Amygdala (tissue), 56 donors: ENCODE measurements around the gene UTP4.

Experiments used
- DNase-seq, 56 donors: peaks; one replicate each; lab custom pipeline; 2025; lab: John Stamatoyannopoulos, UW

Gene UTP4

DNA sequence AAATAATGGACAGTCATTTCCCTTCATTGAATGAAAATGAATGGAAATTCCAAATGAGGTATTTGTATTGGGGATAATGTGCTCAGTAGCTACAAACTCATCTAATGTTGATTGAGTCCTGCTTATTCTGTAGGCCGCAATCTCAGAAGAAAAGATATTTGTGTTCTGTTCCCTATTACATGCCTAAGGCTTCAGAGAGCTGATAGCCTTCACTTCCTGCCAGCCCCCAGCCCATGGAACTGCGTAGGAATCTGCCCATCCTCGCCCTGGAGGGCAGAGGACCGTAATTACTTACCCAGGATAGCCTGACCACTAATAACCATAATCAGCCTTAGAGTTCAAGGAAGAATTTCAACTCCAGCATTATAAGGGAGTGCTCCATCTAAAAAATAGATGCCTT, 36.6 kb downstream of the UTP4 start:
- no peak for DNase-seq

DNA sequence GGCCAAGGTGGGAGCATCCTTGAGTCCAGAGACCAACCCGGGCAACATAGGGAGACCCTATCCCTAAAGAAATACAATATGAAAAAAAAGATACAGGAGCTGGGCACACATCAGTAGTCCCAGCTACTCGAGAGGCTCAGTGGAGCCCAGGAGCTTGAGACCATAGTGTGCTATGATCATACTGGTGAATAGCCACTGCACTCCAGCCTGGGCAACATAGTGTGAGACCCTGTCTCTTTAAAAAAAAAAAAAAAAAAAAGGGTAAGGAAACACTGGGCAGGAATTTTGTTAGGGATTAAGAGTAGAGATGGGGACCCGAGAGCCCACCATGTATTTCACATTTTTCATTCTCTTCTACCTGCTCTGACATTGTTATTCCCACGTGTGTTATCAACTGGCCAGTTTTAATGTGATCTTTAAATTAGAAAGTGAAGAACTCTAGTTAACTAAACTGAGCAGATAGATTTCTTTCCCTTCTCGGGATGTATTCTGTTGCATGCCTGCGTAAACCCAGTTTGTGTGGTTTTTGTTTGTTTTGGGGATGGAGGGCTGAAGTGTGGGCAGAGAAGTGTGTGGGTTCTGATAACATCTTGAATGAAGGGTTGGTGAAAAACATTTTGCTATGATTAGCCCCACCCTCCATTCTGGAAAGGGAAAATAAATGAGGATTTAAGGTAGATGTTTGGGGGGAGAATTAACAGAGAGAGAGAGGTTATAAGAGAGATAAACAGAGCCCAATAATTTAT, 37.3 kb downstream of the UTP4 start:
- no peak for DNase-seq

DNA sequence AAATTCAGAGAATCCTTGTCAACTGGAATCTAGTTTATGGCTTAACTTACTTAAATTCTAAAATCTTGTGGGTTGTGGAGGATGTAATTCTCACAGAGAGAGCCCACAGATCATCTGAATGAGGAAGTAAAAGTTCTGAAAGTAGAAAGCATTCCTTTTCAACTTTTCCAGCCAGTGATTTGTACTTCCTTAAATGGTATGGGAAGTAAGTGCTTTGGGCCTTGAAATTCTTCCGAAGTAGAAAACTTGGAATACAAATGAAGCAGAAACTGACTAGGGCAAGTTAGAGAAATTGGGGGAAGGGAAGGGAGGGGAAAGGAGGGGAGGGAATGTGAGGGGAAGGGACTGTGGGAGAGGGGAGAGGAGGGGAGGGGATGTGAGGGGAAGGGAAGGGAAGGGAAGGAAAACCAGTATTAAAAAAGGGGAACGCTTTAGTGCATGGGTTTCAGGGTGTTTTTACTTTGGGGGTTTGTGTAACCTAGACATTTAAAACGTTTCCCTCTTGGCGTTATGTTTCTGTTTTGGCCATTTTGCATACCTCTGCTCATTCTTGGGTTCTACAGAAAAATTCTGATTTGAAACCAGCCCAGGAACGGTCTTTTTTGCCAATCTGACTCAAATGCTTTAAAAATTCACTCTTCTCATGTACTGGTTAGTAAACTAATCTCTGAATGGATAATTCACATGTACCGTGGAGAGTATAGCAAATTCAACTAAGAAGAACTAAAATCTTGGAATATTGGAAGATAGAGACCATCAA, 39.1 kb downstream of the UTP4 start:
- DNase-seq, result no peak

DNA sequence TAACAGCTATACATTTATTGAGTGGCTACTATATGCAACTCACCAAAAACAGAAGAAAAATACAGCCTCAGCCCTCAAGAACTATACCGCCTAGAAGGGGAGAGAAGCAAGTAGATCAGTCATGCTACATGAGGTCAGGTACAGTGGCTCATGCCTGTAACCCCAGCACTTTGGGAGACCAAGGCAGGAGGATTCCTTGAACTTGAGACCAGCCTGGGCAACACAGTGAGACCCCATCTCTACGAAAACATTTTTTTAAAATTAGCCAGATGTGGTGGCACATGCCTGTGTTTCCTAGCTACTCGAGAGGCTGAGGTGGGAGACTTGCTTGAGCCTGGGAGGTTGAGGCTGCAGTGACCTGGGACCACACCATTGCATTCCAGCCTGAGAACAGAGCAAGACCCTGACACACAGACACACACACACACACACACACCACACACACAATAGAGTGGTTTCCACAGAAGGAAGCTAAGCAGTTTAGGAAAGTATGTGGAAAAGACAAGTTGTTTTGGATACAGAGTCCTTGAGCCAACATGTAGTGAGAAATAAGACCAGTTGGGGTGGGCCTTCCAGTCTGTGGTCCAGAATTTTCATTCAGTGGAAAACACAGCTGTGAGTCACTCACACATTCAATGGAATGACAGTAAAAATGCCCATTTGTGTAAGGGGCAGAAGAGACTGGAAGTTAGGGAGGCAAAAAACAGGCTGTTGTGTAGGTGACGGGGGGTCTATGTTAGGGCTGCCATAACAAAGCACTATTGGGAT, 43.8 kb downstream of the UTP4 start:
- no peak for DNase-seq

DNA sequence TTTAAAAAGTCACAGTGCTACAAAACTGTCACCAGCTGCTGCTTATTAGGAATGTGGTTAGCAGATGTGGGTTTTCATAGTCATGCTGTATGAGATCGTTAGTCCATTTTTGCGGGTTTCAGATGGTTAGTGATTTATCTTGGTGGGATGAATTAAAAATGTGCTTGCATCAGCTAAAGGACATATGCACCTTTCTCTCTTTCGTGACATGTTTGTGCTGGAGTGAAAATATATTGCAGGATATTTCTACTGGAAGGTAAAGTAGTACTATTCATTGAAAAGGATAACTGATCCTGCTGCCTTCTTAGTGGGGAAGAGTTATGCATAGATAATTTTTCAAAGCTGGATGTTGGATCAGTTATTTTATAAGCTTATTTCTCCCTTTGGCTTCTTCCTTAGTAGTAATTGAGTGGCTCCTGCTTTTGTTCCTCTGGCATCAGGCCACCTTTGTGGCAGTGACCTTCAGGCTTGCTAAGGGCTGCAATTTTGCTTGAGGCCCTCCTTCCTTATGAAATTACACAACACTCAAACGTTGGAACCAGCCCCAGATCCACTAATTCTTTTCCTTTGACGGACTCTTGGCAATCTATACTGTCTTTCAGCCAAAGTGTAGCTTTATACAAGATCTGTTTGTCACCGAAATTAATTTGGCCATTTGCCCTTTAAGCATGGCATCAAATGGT, 47.0 kb downstream of the UTP4 start:
- DNase-seq, result peak in 8 of 56 donors; percentile 4 to 49 (median 21)

DNA sequence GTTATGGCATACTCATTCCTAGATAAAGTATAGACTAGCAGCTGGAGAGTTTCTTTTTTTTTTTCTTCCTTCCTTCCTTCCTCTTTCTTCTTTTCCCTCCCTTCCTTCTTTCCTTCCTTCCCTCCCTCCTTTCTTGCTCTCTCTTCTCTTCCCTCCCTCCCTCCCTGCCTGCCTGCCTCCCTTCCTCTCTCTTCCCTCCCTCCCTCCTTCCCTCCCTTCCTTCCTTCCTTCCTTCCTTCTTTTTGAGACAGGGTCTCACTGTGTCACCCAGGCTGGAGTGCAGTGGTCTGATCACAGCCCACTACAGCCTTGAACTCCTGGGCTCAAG, 47.5 kb downstream of the UTP4 start:
- DNase-seq, result no peak

DNA sequence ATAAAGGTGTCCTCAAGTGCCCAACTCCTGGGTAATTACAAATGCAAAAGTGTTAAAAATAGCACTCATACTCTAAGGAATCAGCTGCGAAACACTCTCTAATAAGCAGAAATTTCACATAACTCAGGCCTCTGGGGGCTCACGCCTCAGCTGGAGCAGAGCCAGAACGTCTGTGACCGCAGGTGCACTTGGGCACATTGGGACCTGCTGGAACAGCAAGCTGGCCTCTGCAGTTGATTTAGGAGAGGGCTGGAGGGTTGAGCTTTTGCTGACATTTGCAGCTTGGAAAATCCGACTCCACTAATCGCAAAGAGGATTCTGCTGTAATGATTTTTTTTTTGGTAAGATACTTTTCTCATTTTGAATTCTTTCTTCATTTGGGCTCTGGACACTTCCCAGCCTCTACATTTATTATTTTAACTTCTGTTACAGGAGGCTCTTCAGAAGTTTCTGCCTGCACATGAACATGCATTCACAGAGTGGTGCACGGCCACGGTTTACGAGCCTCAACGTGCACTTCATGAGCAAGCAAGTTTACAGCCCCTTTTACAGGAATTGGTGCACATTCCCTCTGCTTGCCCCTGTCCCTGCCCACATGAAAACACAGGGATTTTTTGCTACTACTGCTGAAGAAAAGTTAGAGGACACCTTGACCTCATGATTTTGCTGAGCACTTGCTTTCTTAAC, 50.4 kb downstream of the UTP4 start:
- no peak for DNase-seq

DNA sequence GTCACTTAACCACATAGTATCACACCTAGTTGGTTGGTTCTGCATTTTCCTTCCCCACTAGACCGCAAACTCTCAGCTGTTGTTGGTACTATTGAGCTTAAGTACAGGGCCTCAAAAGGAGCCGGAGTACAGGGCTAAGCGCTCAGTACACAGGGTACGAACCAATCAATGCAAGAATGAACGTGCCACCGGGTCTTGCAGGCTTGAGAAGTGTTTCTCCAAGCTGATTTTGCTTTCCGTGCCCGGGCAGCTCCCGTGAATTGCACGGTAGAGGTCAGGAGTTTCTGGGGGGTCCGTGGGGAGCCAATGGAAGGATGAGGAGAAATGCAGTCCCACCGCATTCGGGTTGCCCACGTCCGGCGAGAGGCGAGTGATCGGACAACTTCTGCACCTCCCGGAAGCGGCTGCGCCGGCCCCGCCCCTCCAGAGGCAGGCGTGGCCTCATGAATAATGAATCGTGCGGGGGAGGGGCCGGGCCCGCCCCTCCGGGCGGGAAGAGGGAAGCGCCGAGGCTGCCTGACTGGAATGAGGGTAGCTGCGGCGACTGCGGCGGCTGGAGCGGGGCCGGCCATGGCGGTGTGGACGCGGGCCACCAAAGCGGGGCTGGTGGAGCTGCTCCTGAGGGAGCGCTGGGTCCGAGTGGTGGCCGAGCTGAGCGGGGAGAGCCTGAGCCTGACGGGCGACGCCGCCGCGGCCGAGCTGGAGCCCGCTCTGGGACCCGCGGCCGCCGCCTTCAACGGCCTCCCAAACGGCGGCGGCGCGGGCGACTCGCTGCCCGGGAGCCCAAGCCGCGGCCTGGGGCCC, 54.4 kb downstream of the UTP4 start, which contains the start of gene SNTB2:
Gene SNTB2 (plus strand): TSS at position 523 of the 804 bp plus-strand sequence. CDS start 3 bp downstream, at position 526.
- peak; percentile 7 to 92 (median 79) for DNase-seq

DNA sequence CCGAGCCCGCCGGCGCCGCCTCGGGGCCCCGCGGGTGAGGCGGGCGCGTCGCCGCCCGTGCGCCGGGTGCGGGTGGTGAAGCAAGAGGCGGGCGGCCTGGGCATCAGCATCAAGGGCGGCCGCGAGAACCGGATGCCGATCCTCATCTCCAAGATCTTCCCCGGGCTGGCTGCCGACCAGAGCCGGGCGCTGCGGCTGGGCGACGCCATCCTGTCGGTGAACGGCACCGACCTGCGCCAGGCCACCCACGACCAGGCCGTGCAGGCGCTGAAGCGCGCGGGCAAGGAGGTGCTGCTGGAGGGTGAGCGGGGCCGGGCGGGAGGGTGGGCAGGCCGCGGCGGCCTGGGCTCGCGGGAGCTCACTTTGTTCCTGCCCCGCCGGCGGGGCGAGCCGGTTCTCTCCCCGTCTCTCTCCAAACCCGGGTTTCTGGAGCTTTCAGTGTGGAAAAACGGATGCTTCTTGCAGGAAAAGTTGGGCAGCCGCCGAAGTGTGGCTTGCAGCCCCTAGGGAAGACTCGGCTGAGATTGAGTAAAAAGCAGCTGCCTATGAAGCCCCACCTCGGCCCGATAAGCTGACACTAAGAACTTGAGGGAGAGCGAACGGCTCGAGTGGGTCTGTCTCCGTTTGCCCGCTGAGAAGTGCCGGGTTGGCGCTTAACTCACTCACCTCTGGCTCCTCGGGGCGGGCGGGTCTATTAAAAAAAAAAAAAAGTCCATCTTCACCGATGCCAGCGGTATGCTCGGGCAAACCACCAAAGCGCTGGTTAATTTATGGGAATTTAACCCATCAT, 55.2 kb downstream of the UTP4 start:
- peak in 31 of 56 donors; percentile 6 to 61 (median 40) for DNase-seq

DNA sequence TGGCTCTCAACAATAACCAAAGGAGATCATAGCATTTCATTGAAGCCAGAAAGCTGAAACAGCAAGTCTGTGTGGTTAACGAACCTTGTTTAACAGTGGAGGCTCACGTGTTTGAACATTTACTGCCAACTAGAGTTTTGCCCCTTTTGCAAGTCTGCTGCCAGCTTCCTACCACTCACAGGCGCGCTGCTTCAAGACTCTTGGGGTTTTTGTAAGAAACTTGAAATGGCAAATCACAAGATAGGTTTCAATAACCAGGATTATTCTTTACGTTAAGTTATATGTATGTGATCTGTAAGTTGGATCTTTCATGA, 55.7 kb downstream of the UTP4 start:
- DNase-seq, result peak in 11 of 56 donors; percentile 4 to 44 (median 25)

DNA sequence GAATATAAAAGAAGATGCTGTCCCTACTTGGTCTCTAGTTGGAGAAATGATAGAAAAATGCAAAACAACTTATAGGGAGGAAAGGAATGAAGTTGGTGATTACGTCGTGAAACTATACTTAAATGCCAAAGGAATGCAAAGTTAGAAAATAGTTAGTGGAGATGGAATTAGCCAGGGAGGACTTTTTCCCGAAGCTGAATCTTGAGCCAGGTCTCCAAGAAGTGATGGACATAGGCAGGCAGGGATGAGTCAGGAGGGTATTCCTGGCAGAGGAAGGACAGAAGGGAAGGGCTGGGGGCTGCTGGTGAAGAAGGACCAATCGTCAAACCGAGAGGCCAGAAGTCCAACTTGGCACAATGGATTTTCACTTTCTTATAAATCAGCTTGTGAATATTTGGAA, 56.3 kb downstream of the UTP4 start:
- DNase-seq, result no peak

DNA sequence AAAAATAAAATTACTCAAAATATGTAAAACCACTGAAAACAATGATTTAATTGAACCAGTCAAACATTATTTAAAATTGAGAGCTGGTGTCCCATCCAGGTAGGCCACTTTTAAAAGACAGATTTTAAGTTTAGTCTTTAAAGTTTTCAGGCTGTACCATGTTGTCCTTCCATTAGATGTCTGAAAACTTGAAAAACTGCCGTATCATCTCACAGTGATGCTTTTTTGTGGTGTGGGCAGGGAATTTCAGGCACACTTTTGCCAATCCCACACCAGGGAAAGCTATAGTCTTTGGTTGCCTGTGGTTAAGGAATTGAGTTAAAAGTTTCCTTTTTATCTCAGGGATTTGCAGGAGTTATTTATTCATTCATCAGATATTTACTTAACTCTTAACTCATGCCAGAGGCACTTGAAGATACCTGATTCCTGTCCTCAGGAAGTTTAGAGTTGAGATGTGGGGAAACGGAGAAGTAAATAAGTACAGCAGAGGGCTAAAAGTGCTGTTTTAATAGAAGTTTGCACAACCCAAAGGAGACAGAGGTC, 57.7 kb downstream of the UTP4 start:
- DNase-seq, result no peak

DNA sequence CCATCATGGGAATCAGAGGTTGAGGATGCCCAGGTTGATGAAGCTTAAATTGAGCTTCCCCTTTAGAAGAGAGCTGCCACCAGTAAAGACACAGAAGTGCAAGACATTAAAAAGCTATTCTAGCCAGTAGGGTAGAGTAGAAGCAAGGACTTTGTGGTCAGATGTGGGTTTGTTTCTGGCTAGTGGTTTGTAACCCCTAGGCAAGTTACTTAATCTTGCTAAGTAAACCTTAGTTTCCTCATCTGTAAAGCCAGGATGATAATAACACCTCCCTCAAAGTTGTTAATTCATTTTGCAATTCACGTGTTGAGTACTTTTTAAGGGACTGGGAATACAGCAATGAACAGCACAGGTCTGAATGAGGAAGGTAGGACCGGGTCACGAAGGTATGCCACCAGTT, 58.1 kb downstream of the UTP4 start:
- DNase-seq, result no peak

DNA sequence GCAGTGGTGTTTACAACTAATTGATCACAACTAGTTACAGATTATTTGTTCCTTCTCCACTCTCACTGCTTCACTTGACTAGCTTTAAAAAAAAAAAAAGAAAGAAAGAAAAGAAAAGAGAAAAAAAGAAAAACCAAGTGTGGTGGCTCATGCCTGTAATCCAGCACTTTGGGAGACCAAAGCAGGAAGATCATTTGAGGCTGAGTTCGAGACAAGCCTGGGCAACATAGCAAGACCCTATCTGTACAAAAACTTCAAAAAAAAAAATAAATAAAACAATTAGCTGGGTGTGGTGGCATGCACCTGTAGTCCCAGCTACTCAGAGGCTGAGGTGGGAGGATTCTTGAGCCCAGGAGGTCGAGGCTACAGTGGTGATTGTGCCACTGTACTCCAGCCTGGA, 58.7 kb downstream of the UTP4 start:
- DNase-seq, result no peak

DNA sequence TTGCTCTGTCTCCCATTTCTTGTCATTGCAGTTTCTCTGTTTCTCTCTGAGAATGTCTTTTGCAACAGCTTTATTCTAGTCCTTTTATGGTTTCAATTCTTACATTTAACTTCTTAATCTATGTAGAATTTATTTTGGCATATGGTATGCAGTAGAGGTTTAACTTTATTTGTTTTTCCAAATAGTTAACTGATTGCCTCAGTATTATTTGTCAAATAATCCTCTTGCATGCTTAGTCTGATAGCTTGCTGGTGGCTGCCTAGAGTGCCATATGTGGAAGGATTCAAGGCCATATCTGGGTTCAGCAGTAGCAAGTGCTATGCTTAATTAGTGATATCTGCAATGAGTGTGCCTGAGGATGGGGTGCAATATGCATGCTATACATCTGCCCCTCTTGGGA, 61.4 kb downstream of the UTP4 start:
- DNase-seq, result no peak

DNA sequence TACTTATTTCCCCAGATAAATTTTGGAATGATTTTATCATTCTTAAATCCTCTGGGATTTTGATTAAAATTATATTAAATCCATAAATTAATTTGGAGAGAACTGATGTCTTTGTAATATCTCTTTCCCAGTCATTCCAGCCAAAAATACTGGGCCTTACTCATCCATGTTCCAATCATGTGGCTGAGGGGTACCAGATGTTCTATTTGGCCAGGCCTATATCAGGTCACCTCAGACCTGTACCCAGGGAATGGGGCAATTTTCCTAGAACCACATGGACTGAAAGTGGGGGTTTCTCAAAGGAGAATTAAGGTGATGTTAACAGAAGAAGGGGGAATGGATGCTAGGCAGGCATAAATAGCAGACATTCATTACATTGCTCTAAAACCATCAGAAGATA, 62.0 kb downstream of the UTP4 start:
- no peak for DNase-seq

DNA sequence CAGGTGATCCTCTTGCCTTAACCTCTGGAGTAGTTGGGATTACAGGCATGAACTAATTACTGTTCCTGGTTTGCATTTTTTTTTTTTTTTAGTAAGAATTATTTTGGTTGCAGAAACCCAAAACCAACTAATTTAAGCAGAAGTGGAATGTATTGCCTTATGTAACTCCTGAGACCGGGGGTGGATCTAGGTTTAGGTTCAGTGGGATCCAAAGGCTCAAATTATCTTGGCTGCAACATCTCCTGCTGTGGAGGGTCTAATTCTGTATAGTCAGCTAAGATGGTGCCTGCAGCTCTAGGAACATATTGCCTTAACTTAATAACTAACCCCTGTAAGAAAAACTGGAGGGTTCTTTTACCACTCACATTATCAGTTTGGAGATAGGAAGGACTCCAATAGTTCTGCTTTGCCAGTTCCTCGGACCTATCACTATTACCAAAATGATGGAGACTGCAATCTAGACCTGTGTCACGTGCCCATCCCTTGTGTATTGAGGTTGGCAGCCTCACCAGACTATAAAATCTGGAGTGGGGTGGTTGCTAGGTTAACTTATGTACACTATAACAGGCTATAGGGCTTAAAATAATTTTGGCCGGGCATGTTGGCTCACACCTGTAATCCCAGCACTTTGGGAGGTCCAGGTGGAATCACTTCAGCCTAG, 63.0 kb downstream of the UTP4 start:
- DNase-seq, result no peak

DNA sequence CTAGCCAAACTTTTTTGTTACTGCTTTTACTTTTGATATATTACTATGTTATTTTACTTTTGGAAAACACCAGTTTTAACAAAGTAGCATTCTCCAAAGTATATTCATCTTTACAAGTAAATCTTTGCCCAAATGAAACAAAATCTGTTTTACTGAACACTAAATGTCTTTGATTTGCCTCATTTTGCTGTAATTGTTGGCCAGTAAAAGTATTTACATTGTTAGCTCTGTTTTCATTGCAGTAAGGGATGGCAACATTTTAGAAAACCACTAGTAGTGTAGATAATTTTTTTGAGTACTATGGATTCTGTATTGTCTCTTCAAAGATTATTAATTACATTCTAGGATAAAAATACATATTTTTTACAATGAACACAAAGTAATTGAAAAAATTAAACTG, 65.1 kb downstream of the UTP4 start:
- DNase-seq, result no peak
